ENCODE measurements around the gene PLK2.

The PLK2 gene

GRCh38 chr5:58460002-58460731 is at the start of gene PLK2:
Gene PLK2, minus strand, starts transcription at chr5:58460086. Its CDS starts 127 bp downstream, at chr5:58459959.
- peak; percentile 92 for DNase-seq

DNA sequence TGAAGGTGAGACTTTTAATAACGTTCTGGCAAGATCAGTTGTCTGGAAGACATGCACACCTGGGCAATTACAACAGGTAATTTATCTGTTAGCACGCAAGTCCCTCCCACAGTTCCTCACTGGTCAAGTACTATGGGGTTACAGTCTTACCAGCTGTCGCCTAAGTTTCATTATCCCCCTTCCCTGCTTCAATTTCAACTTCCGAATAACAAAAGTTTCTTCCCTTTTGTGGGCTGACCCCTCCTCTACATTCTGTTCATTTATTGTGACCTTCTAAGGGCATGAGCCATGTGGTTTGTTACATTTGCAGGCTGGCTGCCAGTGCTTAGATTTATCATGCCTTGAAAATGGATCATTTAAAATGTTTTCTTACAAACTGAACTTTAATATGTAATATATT is 47.8 kb upstream of the PLK2 start:
- no peak for DNase-seq

DNA sequence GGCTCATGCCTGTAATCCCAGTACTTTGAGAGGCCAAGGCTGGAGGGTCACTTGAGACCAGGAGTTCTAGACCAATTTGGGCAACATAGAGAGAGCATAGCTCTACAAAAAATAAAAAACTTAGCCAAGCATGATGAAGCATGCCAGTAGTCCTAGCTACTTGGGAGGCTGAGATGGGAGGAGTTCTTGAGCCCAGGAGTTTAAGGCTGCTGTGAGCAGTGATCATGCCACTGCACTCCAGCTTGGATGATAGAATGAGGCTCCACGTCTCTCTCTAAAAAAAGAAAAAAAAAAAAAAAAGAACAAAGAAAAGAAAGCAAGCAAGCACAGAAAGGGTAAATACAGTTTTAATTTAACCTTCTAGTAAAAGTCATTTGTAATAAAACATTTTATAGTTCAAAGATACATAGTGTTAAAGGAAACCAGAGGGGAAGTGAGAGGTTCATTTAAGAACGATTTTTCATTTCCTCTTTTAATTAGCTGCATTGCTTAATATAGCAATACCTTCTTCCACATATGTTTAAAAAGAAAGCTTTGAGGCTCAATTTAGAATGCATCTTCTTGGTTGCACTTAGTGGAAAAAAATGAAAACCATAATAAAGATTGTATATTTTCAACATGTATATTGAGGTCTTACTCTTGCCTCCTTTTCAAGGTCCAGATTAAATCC is 46.2 kb upstream of the PLK2 start:
- DNase-seq = no peak

- no peak for DNase-seq
Measured at GRCh38 chr5:58505502-58505901, 45.6 kb upstream of the PLK2 start.

- no peak for DNase-seq
Measured at GRCh38 chr5:58504766-58505165, 44.9 kb upstream of the PLK2 start.

DNA sequence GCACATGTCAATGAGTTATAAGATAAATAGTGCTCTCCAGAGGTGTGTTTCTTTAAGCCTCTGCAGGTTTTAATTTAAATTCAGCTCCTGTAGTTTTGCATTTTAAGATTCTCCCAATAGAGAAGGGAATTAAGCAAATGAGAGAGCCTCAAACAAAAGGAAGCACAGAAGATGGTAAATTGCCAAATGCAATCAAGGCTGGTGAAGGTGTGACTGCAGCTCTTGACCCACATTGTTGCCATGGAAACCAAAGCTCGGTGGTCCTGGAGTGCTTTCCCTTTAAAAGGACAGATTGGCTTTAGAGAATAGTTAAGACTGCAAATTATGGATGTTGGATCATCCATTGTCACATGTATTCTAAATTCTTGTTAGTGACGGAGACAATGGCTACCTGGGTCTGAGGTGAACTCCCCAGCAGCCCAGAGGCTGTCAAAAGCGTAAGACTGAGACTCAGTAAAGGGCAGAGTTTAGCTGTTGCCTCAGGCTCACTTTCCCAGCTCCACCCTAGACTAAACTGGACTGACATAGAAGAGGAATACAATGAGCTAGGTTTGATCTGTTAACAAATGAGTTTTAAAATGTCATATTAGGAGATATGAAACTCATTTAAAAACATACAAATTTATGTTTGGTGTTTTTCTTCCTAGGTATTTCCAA is 43.6 kb upstream of the PLK2 start:
- DNase-seq = no peak

DNA sequence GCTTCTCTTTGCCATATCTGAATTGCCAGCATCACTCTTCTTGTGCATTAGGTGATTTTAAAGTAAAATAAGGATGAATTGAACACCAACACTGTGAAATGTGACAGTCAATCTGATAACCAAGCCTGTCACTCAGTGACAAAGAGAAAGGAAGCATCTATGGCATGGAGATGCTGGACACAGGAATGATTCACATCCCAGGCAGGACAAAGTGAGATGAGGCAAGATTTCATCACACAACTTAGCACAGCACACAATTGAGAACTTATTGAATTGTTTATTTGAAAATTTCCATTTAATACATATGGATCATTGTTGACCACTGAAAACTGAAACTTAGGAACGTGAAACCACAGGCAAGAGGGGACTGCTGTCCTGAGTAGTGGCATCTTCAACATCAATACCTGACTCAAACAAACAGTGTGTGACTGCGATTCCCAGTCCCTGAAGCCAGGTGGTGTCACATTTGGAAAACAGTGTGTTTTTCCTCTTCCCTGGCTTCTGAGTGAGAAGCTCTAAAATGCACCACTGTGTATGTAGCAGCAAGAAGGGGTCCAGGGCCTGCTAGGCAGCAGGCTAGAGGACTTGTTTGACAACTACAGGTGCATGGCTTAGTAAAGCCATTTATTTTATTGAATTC is 42.0 kb upstream of the PLK2 start:
- DNase-seq = no peak

GRCh38 chr5:58499941-58500340 is 40.1 kb upstream of the PLK2 start:
- DNase-seq = no peak

- no peak for DNase-seq
Measured at GRCh38 chr5:58499231-58499630, 39.3 kb upstream of the PLK2 start.

- DNase-seq = no peak
Measured at GRCh38 chr5:58498340-58498942, 38.6 kb upstream of the PLK2 start.

GRCh38 chr5:58497921-58498320 is 38.0 kb upstream of the PLK2 start:
- DNase-seq = no peak

GRCh38 chr5:58497386-58497785 is 37.5 kb upstream of the PLK2 start:
- no peak for DNase-seq

- DNase-seq = no peak
Measured at GRCh38 chr5:58496488-58496887, 36.6 kb upstream of the PLK2 start.

DNA sequence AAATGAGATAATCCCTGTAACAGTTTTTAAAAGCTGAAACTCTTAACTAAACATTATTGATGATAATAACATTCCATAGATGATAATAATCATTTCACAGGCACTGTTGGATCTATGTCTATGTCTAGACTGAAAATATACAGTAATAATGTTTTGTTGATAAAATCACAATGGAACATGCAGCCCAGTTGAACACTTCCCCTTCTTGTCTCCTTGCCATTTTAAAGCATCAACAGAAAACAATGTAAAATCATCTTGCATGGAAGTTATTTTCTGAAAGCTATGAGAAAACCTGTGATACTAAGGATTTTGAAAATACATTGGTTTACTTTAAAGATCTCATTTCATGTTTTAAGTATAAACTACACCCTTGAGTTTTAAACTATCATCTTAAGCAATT is 33.3 kb upstream of the PLK2 start:
- no peak for DNase-seq

DNA sequence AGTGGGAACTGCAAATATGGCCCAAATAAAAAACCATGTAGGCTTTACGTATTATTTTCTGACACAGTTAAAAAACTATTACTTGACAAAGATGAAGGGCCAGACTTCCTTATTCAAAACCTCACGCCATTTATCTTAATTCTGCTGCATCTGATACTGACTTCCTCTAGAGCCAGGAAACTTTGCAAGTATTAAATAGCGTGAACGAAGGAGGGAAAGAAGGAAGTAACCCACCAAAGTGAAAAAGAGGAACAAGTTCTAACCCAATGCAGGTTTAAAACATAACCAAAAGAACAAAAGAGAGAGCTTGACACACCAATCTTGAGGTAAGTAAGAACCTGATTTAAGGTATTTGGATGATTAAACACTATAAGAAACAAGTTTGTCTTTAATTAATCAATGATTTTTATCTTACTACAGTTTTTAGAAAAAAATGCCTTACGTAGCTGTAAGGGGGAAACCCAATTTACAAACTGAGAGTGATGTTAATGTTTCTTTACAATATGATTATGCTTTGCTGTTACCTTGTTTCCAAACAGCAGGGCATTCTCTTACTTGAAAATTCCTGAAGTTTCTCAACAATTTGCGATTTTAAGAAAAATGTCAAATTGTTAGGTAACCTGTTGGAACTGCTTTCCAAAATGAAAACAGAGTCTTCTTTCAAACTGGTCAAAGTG is 31.5 kb upstream of the PLK2 start, which contains the start of gene GAPT:
TSS of gene GAPT (plus strand) at position 220 of the 677 bp plus-strand sequence. CDS start 3,102 bp downstream, outside the sequence.
- peak; percentile 3 for DNase-seq

- no peak for DNase-seq
Measured at GRCh38 chr5:58490402-58491050, 30.6 kb upstream of the PLK2 start.

- DNase-seq = no peak
Measured at GRCh38 chr5:58486290-58486689, 26.4 kb upstream of the PLK2 start.

DNA sequence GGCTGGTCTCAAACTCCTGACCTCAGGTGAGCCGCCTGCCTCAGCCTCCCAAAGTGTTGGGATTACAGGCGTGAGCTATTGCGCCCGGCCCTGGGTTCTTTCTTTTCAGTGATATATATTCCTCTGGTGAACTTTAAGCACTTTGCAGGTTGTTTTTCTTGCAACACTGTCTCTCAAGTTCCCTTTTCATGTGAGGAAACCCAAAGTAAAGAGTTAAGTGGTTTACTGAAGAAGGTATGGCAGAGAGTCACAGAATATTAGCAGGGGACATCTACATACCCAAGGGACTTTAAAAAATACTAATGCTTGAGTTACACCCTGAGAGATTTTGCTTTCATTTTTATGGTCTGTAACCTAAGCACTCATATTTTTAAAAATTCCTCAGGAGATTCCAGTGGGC is 24.6 kb upstream of the PLK2 start:
- DNase-seq = no peak

DNA sequence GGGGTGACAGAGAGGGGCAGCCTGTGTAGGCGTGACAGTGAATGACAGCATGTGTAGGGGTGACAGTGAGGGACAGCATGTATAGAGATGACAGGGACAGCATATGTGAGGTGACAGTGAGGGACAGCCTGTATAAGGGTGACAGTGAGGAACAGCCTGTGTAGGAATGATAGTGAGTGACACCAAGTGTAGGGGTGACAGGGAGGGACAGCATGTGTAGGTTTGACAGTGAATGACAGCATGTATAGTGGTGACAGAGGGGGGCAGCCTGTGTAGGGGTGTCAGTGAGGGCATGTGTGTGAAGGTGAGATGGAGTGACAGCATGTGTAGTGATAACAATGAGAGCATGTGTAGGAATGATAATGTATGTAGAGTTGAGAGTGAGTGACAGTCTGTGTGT is 22.6 kb upstream of the PLK2 start:
- no peak for DNase-seq

DNA sequence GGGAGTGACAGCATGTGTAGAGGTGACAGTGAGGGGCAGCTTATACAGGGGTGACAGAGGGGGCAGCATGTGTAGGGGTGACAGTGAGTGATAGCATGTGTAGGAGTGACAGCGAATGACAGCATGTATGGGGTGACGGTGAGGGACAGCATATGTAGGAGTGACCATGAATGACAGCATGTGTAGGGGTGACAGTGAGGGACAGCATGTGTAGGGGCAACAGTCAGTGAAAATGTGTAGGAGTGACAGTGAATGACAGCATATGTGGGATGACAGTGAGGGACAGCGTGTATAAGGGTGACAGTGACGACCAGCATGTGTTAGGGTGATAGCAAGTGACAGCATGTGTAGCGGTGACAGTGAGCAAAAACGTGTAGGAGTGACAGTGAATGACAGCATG is 21.9 kb upstream of the PLK2 start:
- no peak for DNase-seq

- no peak for DNase-seq
Measured at GRCh38 chr5:58481066-58481676, 21.3 kb upstream of the PLK2 start.
